Subcutaneous adipose tissue (tissue), 4 donors: ENCODE data around the gene WDHD1. TPM values are rescaled to one million over a fixed set of nuclear protein-coding genes. Genes with fewer than 3 reads are reported as not detected.

Experiments
- CTCF ChIP-seq: fragments of 450-650 bp; IDR thresholded peaks from one replicate; pipeline ENCODE4 v1.5.1; 2016; ENCODE audit warnings: low read depth, mild to moderate bottlenecking, control low read depth, antibody characterized with exemption, moderate library complexity
- total RNA-seq, 4 donors: library from RNA; depleted of rRNA; stranded (reverse); fragments of >200 nt; gene quantifications; one replicate each; pipeline ENCODE4 v1.1.0, GENCODE V29; 2016

The WDHD1 gene
- total RNA-seq, 4 donors from 2014 or later: 0.94 to 2.0 (median 1.5) TPM

- no peak for TF ChIP-seq CTCF
Observed at GRCh38 chr14:54918427-54918826, 108.5 kb downstream of the WDHD1 start.

- no peak for TF ChIP-seq CTCF
Observed at GRCh38 chr14:54916101-54916500, 110.8 kb downstream of the WDHD1 start.

GRCh38 chr14:54909817-54910558, 116.9 kb downstream of the WDHD1 start:
- TF ChIP-seq CTCF: no peak

GRCh38 chr14:54908190-54908589, 118.7 kb downstream of the WDHD1 start:
- no peak for TF ChIP-seq CTCF

GRCh38 chr14:54906075-54906474, 120.8 kb downstream of the WDHD1 start:
- TF ChIP-seq CTCF: no peak

- no peak for TF ChIP-seq CTCF
Observed at GRCh38 chr14:54902521-54903420, 124.1 kb downstream of the WDHD1 start, which contains the start of gene GCH1. Gene GCH1, minus strand, starts transcription at chr14:54902826. Its CDS starts 163 bp downstream, at chr14:54902663.

GRCh38 chr14:54902143-54902520, 124.8 kb downstream of the WDHD1 start:
- no peak for TF ChIP-seq CTCF
